ENCODE results near the gene ZBTB39.

ZBTB39 gene

DNA sequence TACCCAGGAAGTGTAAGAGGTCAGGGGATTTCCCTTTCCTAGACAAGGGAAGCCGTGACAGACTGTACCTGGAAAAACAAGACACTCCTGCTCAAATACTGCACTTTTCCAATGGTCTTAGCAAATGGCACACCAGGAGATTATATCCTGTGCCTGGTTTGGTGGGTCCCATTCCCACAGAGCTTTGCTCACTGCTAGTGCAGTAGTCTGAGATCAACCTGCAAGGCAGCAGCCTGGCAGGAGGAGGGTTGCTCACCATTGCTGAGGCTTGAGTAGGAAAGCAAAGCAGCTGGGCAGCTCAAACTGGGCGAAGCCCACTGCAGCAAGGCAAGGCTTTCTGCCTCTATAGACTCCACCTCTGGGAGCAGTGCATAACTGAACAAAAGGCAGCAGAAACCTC, 47.9 kb downstream of the ZBTB39 start:
- no peak for DNase-seq
- Mint-ChIP-seq H3K9me3 (no peaks in the 10 kb centered on the region), H3K4me3 (no peak overlapping the region), H3K36me3 (ENCODE audit: low read depth) (no peaks in the 10 kb centered on the region), H3K27ac (no peak overlapping the region), H3K27me3 (peaks cover 2% of the 10 kb centered on the region), H3K4me1 (ENCODE audit: low read depth) (no peaks in the 10 kb centered on the region)

DNA sequence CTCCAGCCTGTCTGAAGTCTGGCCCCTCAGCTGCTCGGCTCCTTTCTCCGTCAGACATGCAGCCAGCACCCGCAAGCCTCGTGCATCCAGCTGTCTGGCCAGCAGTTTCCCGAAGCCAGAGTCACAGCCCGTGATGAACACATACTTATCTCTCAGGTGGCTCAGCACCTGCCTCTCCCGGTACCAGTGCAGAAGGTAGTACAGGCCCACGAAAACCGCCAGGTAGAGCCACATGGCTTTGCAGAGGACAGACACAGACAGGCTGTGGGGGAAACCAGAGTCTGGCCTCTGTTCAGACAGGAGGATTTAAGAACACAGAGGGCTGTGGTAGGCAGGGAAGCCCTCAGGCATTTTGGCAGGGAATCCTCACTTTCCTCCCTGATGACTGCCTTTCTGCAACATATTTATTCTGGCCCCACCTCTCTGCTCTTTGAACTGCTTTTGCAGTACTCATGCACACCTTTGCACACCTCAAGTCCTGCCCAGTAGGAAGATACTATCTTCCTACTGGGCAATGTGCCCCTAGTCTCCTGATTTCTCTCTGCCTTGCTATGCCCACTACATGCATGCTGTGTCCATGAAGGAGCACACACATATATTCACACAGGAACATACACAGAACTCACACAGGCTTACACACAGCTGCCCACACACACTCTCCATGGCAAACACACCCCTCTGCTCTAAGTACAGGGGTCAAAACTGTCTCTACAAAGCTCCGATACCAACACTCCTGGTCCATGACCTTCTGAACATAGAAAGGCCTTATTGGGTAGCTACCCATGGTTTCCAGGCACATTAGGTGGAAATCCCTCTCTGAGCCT, 48.9 kb downstream of the ZBTB39 start, which contains the start of gene RDH16:
Gene RDH16 (minus strand): TSS at position 380 of the 824 bp plus-strand sequence. CDS start 146 bp downstream, at position 234.
- H3K27ac Mint-ChIP-seq = no peak within 1 kb of the TSS

DNA sequence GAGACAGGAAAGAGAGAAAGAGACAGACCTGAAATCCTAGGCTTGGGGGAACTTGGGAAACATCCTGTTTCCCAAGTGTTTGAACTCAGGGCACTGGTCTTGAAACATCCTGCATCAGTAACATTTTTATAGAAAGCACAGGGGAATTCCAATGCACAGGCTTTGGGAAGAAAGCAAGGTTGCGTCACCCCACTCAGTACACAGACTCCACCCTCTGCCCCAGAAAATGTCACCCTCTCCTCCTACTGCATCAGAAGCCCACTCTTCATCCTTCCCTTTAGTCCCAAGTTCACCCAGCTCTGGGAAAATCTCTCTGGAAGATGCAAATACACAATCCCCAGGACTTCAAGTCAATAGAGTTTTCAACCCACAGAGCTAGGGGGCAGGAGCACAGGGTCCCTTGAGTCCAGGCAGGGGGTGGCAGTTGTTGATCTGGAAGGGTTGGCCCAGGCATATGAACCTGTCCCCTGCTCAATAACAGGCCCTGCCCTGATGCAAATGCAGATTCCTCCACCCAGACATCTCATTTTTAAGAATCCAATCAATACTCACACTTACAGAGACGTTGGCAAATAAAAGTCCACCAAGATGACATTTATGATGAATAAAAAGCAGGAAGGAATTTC, 50.6 kb downstream of the ZBTB39 start:
- Mint-ChIP-seq H3K27ac (no peak overlapping the region), H3K4me3 (no peak overlapping the region), H3K4me1 (ENCODE audit: low read depth) (no peaks in the 10 kb centered on the region), H3K9me3 (no peaks in the 10 kb centered on the region), H3K36me3 (ENCODE audit: low read depth) (no peaks in the 10 kb centered on the region), H3K27me3 (no peaks in the 10 kb centered on the region)
- DNase-seq = no peak

More for the DNA sequence above, 48.9 kb downstream of the ZBTB39 start, which contains the start of gene RDH16:
- Mint-ChIP-seq H3K4me3 (no peak within 1 kb of the TSS), H3K9me3 (no peaks in the 10 kb centered on the region), H3K36me3 (ENCODE audit: low read depth) (no peaks in the 10 kb centered on the region), H3K4me1 (ENCODE audit: low read depth) (no peaks in the 10 kb centered on the region), H3K27me3 (peaks cover 2% of the 10 kb centered on the region)
- no peak for DNase-seq

DNA sequence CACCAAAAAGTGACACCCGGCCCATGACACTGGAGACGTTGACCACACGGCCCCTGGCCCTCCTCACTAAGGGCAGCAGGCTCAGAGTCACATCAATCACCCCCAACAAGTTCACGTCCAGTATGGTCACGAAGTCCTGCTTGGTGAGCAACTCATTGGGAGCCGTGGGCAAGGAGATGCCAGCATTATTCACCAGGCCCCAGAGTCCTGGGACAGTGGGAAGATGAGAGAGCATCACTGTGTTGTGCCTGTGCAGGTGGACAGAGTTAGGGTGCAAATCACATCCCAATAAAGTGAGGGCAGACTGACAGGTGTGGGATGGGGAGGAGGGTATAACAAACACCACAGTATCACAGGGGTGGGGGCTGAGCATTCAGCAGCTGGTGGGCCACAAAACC, 51.4 kb downstream of the ZBTB39 start:
- H3K27me3 Mint-ChIP-seq = no peaks in the 10 kb centered on the region
- no peak overlapping the region for H3K27ac Mint-ChIP-seq
- H3K36me3 Mint-ChIP-seq (ENCODE audit: low read depth) = no peaks in the 10 kb centered on the region
- DNase-seq = no peak
- no peaks in the 10 kb centered on the region for H3K9me3 Mint-ChIP-seq
- no peak overlapping the region for H3K4me3 Mint-ChIP-seq
- no peaks in the 10 kb centered on the region for H3K4me1 Mint-ChIP-seq (ENCODE audit: low read depth)

DNA sequence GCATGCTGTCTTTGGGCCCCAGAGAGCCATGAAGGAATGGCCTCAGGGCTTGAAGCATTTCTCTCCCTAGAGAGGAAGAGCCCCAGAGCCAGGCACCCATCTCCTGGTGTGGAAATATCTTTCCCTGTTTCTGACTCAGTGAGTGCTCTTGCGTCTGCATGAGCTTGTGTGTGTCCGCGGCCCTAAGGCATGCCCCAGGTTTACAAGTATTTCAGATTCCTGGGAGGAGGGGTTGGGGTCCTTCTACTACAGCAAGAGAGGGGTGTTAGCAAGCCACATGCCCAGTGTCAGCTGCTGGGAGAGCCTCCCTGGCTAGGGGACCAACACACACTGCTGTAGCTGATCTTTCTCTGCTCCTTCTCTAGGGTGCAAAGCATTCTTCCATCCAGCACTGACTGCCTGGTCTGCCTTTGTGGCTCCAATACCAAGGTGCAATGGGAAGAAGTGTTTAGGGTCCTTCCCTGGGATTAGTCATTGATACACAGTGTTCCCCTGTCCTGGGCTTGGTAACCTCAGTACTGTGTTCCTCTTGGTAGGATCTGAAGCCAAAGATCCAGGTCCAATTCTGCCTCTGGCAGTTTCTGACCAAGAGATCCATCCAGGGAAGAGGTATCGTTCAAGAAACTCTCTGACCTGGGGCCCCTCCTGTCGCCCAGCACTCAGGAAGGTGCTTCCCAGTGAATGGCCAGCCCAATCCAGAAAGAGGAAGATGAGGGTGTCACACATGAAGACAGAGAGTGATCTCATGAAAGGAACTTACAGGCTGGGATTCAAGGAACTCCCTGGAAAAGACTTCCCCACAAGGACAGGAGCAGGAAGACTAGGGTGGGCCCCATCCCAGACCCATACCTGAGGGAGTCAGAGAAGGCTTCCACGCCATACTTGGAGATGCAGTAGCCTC, 52.0 kb downstream of the ZBTB39 start:
- Mint-ChIP-seq H3K27me3 (no peaks in the 10 kb centered on the region), H3K36me3 (ENCODE audit: low read depth) (no peaks in the 10 kb centered on the region), H3K4me3 (no peak overlapping the region), H3K9me3 (no peaks in the 10 kb centered on the region), H3K4me1 (ENCODE audit: low read depth) (no peaks in the 10 kb centered on the region), H3K27ac (no peak overlapping the region)
- DNase-seq = no peak

DNA sequence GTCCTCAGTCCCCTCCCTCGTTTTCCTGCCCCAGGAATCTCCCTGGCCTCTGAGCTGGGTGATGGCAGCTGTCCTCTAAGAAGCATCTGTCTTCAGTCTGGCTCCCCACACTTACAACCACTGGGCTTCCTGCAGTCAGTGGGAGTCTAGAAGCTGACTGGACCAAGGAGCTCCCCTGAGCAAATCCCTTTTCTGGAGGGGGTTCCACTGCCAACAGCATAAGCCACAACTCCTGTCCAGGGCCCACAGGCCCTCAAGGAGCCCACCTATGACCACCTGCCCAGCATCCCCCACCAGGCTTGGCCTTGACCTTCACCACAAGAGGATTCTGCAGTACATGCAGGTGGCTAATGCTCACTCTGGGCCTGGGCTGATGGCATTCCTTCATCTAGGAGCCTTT, 53.0 kb downstream of the ZBTB39 start:
- no peak for DNase-seq
- no peak overlapping the region for H3K4me3 Mint-ChIP-seq
- no peaks in the 10 kb centered on the region for H3K4me1 Mint-ChIP-seq (ENCODE audit: low read depth)
- H3K27me3 Mint-ChIP-seq = no peaks in the 10 kb centered on the region
- no peaks in the 10 kb centered on the region for H3K36me3 Mint-ChIP-seq (ENCODE audit: low read depth)
- H3K27ac Mint-ChIP-seq = no peak overlapping the region
- H3K9me3 Mint-ChIP-seq = no peaks in the 10 kb centered on the region

DNA sequence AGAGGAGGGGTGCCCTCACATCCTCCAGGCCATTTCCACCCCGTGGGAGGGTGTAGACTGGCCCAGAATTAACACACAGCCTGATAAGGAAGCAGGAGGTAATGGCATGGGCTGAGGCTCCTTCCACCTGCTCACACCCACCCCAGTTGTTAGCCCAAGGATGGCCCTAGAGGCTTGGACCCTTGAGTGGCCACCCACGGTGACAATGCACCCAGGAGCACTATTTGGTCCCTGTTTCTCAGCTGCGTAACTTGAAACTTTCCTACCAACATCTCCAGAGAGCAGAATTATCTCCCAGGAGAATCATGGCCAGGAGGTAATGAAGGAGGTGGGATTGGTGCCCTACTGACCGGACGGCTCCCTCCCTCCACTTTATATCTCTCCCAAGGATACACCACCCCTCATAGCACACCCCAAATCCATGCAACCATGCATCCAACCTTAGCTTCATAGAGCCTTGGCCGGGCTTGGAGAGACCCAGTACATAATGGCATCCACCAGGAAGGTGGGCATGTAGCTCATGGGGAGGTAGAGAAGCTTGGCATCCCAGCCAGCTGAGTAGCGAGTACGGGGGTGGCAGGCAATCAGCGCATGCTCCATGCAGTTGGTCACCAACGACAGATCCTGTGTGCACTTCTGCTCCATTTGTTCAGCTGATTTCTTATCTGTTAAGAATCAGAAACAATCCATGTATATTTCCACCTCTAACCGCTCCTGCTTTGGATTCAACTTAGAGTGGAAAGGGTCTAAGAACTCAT, 54.6 kb downstream of the ZBTB39 start:
- Mint-ChIP-seq H3K9me3 (no peaks in the 10 kb centered on the region), H3K4me3 (no peak overlapping the region), H3K27ac (no peak overlapping the region), H3K4me1 (ENCODE audit: low read depth) (no peaks in the 10 kb centered on the region), H3K36me3 (ENCODE audit: low read depth) (no peaks in the 10 kb centered on the region), H3K27me3 (no peaks in the 10 kb centered on the region)
- no peak for DNase-seq

DNA sequence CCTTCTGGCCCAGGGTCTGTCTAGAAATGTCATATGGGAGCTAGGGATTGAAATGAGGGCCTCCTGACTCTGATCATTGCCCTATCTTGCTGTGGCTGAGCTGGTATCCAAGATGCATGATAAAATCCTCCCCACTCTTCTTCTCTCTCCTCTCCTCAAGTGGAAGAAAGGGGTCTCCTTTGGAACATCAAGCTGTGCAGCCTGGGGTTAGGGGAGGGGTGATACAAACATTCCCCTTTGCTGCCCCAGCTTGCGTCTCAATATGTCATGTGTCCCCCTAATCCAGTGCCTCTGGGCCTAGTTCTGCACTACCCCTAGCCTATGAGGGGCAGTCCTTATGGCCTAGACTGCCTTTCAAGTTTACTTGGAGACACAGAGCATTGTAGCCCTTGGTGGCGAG, 57.5 kb downstream of the ZBTB39 start:
- H3K36me3 Mint-ChIP-seq (ENCODE audit: low read depth) = no peaks in the 10 kb centered on the region
- H3K4me1 Mint-ChIP-seq (ENCODE audit: low read depth) = no peaks in the 10 kb centered on the region
- H3K9me3 Mint-ChIP-seq = no peaks in the 10 kb centered on the region
- H3K4me3 Mint-ChIP-seq = no peak overlapping the region
- H3K27me3 Mint-ChIP-seq = no peaks in the 10 kb centered on the region
- no peak for DNase-seq
- no peak overlapping the region for H3K27ac Mint-ChIP-seq

All from activated T-cell treated with anti-CD3 and anti-CD28 coated beads, Interleukin-2, amount 50 U/mL, for 24 hours (primary cell).